ENCODE data around the gene BANP.

DNA sequence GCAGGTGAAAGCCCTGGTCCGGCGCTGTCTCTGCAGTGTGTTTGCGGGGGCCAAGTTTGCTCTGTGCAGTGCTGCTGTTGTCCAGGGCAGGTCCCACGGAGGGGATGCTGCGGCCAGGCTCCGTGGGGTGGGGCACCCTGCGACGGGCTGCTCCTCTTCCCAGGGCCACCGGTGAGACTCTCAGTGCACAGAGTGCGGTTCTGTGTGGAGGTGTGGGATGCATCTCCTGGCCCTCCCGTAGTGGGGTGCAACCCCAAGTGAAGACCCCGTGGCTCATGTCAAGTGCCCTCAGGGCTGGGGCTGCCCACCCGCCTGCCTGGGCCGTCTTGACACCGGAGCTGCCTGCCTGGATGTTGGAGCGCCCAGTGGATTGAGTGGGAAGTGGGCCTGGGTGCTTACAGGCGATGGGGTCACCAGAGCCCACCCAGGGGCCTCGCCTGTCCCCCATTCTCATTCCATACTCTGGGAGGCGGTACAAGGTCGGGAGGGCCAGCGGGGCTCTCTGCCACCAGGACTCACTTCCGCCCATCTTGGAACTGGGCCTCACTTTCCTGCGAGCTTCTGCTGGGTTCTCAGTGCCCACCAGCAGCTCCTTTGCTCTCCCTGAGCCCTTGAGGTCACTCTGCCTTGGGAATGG lies 119.9 kb downstream of the BANP start:
- TF ChIP-seq, protein P1, sequence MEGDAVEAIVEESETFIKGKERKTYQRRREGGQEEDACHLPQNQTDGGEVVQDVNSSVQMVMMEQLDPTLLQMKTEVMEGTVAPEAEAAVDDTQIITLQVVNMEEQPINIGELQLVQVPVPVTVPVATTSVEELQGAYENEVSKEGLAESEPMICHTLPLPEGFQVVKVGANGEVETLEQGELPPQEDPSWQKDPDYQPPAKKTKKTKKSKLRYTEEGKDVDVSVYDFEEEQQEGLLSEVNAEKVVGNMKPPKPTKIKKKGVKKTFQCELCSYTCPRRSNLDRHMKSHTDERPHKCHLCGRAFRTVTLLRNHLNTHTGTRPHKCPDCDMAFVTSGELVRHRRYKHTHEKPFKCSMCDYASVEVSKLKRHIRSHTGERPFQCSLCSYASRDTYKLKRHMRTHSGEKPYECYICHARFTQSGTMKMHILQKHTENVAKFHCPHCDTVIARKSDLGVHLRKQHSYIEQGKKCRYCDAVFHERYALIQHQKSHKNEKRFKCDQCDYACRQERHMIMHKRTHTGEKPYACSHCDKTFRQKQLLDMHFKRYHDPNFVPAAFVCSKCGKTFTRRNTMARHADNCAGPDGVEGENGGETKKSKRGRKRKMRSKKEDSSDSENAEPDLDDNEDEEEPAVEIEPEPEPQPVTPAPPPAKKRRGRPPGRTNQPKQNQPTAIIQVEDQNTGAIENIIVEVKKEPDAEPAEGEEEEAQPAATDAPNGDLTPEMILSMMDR (IDR thresholded peaks at IDR 0.05) = no peak
- TF ChIP-seq POLR2A (IDR thresholded peaks at IDR 0.05) = no peak
